Activated naive CD8-positive, alpha-beta T cell treated with anti-CD3 and anti-CD28 coated beads, Interleukin-2, amount 10 ng/mL, durations not matched to agents 7 days and 5 days (primary cell): ENCODE results near the gene MYOZ3. TPM values are rescaled to one million over a fixed set of nuclear protein-coding genes. Genes with fewer than 3 reads are reported as not detected.

Experiments used
- ATAC-seq: fragments of 150-1000 bp; cut with Tn5 transposase; one replicate; pipeline ENCODE4 v1.10.0; 2021; ENCODE audit warnings: low read depth, moderate library complexity
- POLR2A ChIA-PET: fragments of 350-600 bp; sonication (Branson Sonifier 250); formaldehyde crosslinking; loops from one replicate; lab custom pipeline; 2021; ENCODE audit warnings: antibody characterized with exemption; lab: Charles Lee
- DNase-seq: peaks from one replicate; pipeline ENCODE4 v3.0.0; 2021
- H3K27ac Mint-ChIP-seq: one replicate; pipeline ENCODE4 v1.8.0; 2022; ENCODE audit warnings: mild to moderate bottlenecking, mixed read lengths
- H3K27me3 Mint-ChIP-seq: one replicate; pipeline ENCODE4 v1.8.0; 2022; ENCODE audit warnings: mild to moderate bottlenecking, moderate library complexity, mixed read lengths
- H3K36me3 Mint-ChIP-seq: one replicate; pipeline ENCODE4 v1.8.0; 2021; ENCODE audit warnings: mild to moderate bottlenecking, mixed read lengths
- H3K4me1 Mint-ChIP-seq: one replicate; pipeline ENCODE4 v1.8.0; 2021; ENCODE audit warnings: mixed read lengths
- H3K4me3 Mint-ChIP-seq: one replicate; pipeline ENCODE4 v1.8.0; 2022; ENCODE audit warnings: mild to moderate bottlenecking, moderate library complexity, mixed read lengths
- H3K9me3 Mint-ChIP-seq: one replicate; pipeline ENCODE4 v1.8.0; 2021; ENCODE audit warnings: mixed read lengths
- total RNA-seq, 2 experiments: library from RNA; stranded (reverse); gene quantifications; one replicate each; pipeline ENCODE4 v1.2.3, GENCODE V29; 2021

MYOZ3 gene
- total RNA-seq, 2 experiments from 2014 or later = 0.14 TPM; not detected in 1

DNA sequence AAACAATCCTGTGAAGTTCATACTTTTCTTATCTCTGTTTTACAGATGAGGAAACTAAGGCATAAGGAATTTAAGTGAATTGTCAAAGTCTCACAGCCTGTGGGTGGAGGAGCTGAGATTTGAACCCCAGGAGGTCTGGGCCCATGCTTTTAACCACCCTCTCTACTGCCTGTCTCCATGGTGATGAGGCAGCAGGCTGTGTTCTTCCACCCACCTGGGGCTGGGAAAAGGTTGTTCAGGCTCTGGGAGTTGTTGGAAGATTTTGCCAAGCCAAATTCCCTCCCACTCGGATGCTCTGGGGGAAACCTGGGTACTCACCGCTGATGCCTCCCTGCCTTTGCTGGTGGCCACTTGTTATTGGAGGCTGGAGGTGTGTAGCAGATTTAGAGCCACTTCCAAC lies 38.9 kb upstream of the MYOZ3 start:
- peaks cover 15% of the 10 kb centered on the region for H3K27me3 Mint-ChIP-seq
- no peak for DNase-seq
- no peak overlapping the region for H3K4me3 Mint-ChIP-seq
- peaks cover 1% of the 10 kb centered on the region for H3K36me3 Mint-ChIP-seq
- POLR2A ChIA-PET = no interaction called here
- no peak overlapping the region for H3K27ac Mint-ChIP-seq
- no peaks in the 10 kb centered on the region for H3K9me3 Mint-ChIP-seq
- no peak for ATAC-seq
- peaks cover 11% of the 10 kb centered on the region for H3K4me1 Mint-ChIP-seq

DNA sequence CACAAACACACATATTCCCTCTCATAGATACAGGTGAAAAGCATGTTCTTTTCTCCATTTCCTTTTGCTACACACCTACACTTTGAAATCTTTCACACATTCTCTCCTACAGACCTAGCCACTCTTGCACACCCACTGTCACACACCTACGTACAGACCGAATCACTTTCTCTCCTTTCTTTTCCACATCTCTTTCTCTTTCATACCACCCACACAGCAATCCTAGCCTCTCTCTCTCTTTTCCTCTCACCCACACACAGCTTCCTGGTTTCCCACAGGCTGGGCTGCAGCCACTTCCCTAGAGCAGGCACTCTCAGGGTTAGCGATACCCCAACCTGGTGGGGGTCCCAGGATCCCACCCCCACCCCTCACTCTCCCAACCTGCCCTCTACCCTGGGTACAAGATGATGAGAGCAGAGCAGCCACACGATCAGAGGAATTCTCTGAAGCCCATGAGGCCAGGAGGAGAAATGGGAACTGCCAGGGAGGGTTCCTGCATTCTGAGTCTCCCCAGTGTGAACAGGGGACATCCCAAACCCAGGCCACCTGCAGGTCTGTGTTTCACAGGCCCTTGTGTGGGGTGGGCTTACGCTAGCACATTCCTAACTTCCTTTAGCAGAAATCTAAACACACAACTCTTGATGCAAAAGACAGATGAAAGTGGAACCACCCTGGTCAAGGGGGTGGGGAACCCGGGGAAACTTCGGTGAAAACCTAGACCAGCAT lies 37.7 kb upstream of the MYOZ3 start:
- peaks cover 11% of the 10 kb centered on the region for H3K4me1 Mint-ChIP-seq
- peaks cover 1% of the 10 kb centered on the region for H3K36me3 Mint-ChIP-seq
- no peak overlapping the region for H3K27ac Mint-ChIP-seq
- ATAC-seq (no peak), DNase-seq (no peak)
- POLR2A ChIA-PET = no interaction called here
- no peak overlapping the region for H3K4me3 Mint-ChIP-seq
- peaks cover 13% of the 10 kb centered on the region for H3K27me3 Mint-ChIP-seq
- H3K9me3 Mint-ChIP-seq = no peaks in the 10 kb centered on the region

DNA sequence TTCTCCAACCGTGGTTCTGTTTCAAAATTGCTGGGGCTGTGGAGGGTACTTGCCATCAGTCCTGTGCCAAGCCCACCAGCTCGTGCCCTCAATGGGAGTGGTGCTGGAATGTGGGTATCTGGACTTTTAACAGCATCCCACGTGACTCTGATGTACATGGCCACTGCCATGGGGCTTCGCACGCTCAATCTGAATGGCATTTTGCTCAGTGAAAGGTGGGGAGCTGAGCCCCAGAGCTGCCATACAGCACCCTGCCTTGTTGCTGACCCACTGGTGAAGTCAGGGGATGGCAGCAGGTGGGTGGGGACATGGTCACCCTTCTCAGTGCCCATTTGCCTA lies 37.2 kb upstream of the MYOZ3 start:
- H3K4me1 Mint-ChIP-seq = peaks cover 11% of the 10 kb centered on the region
- no peaks in the 10 kb centered on the region for H3K9me3 Mint-ChIP-seq
- POLR2A ChIA-PET = no interaction called here
- H3K4me3 Mint-ChIP-seq = peak overlapping the region; percentile 84
- ATAC-seq (no peak), DNase-seq (no peak)
- peaks cover 1% of the 10 kb centered on the region for H3K36me3 Mint-ChIP-seq
- H3K27ac Mint-ChIP-seq = no peak overlapping the region
- peaks cover 13% of the 10 kb centered on the region for H3K27me3 Mint-ChIP-seq

DNA sequence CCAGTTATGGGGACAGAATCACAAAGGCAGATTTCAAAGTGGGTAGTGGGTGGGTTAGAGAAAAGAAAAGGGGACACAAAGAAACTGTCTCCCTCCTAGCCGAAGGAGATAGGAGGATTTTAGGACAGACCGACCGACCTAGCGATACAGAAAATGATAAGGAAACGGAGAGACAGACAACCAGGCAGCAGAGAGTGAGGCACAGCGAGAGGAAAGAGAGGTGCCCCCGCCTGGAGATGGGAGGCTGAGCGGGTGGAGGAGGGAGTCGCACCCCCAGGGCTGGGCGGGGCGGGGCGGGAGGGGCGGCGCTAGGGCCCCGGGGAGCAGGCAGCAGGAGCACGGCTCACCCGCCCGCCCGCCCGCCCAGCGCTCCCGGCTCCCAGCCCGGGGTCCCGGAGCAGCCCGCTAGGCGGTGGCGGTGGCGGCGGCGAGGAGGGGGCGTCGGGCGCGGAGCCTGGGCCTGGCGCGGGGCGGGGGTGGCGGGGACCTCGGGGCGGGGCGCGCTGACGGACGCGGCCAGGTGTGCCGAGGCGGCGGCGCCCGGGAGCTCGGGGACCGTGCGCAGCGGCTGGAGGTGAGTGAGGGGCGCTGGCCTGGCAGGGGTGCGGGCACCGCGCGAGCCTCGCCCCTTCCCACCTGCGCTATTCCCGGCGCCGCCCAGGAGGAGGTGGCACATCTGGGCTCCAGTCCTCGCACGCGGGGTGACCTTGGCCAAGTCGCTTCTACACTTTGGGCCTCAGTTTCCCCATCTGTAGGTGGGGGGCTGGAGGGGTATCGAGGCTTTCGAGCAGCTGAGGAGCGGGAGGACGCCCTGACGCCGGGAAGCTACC lies 36.5 kb upstream of the MYOZ3 start:
- peak; percentile 62 for ATAC-seq
- H3K36me3 Mint-ChIP-seq = peaks cover 1% of the 10 kb centered on the region
- peak overlapping the region; percentile 84 for H3K4me3 Mint-ChIP-seq
- POLR2A ChIA-PET = no interaction called here
- no peak overlapping the region for H3K27ac Mint-ChIP-seq
- peaks cover 11% of the 10 kb centered on the region for H3K4me1 Mint-ChIP-seq
- peak; percentile 49 for DNase-seq
- H3K9me3 Mint-ChIP-seq = no peaks in the 10 kb centered on the region
- H3K27me3 Mint-ChIP-seq = peaks cover 13% of the 10 kb centered on the region

DNA sequence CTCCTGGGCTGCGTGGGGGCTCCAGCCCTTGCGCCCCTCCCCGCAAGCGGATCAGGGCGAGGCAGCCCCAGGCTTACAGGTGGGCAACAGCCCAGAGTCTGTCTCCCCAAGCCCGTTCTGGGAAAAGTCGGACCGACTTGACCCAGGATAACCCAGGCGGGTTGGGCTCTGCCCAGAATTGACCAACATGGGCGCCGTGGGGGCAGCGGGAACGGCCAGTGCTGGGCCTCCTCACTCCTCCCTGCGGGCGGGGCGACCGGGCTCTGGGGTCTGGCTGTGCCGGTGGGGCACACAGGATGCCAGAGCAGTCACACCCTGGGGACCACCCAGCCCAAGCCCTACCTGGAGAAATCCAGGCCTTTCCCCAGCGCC lies 35.9 kb upstream of the MYOZ3 start:
- Mint-ChIP-seq H3K27me3 (peaks cover 13% of the 10 kb centered on the region), H3K27ac (no peak overlapping the region), H3K4me3 (no peak overlapping the region), H3K9me3 (no peaks in the 10 kb centered on the region), H3K4me1 (peaks cover 11% of the 10 kb centered on the region), H3K36me3 (peaks cover 1% of the 10 kb centered on the region)
- POLR2A ChIA-PET = no interaction called here
- ATAC-seq = no peak
- no peak for DNase-seq

DNA sequence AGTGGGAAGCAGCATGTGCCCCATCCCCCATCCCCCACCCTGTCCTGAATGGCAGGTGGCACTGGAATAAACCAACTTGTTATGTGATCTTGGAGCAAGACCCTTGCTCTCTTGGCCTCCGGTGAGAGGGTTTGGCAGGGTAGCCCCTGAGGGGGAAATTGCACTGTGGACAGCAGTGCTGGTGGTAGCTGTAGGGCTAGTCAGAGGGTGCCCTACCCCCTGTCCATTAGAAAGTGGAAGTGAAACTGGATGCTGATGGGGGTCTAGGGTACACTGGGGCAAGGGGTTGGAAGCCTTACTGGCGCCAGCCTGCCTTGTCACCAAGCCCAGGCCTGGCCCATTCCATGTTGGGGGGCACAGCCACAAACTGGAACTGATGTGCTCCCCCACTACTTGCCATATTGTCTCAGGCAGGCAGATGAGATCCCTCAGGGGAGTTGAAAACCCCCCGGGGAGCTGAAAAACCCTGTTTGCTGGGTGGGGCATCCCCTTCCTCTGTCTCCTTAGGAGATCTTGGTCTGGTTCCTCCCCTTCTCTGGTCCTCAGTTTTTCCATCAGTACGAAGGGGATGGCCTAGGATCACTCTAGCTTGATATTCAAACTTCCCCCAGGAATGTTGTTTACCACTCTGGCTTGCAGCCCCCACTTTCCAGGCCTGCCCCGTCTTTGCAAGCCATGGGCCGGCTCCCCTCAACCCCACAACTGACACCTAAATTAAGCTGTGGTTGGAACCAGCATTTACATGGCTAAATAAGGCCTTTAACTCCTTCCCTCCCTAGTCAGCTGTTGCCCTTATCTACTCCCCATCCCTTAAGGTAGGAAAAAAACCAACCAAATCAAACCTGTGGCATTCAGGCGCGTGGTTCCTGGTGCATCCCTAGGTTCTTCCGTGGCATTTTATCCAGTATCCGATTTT lies 35.0 kb upstream of the MYOZ3 start:
- no peak for DNase-seq
- Mint-ChIP-seq H3K36me3 (peaks cover 1% of the 10 kb centered on the region), H3K9me3 (no peaks in the 10 kb centered on the region), H3K27ac (no peak overlapping the region), H3K4me1 (peaks cover 11% of the 10 kb centered on the region), H3K27me3 (peaks cover 13% of the 10 kb centered on the region), H3K4me3 (no peak overlapping the region)
- ATAC-seq = no peak
- POLR2A ChIA-PET = no interaction called here

DNA sequence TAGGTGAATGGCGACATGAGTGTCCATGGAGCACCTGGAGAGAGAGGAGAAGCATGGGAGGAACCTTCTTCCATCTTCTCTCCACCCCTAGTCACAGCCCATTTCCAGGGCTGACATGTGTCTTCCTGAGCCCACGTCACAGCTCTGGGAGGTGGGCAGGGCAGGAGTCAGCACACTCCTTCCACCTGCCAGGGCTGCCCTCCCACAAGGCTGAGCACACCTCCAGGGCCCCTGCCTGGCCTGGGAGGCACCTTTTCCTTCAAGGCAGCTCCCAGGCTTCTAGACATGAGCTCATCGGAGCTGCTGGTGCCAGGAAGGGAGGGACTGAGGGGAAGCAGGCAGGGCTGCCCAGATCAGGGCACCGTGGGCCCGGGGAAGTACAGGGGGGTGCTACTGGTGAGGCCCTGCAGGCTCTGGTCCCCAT lies 34.2 kb upstream of the MYOZ3 start:
- Mint-ChIP-seq H3K9me3 (no peaks in the 10 kb centered on the region), H3K27ac (no peak overlapping the region), H3K4me3 (no peak overlapping the region), H3K27me3 (peaks cover 13% of the 10 kb centered on the region), H3K4me1 (peaks cover 11% of the 10 kb centered on the region), H3K36me3 (peaks cover 1% of the 10 kb centered on the region)
- POLR2A ChIA-PET = no interaction called here
- ATAC-seq (no peak), DNase-seq (no peak)

DNA sequence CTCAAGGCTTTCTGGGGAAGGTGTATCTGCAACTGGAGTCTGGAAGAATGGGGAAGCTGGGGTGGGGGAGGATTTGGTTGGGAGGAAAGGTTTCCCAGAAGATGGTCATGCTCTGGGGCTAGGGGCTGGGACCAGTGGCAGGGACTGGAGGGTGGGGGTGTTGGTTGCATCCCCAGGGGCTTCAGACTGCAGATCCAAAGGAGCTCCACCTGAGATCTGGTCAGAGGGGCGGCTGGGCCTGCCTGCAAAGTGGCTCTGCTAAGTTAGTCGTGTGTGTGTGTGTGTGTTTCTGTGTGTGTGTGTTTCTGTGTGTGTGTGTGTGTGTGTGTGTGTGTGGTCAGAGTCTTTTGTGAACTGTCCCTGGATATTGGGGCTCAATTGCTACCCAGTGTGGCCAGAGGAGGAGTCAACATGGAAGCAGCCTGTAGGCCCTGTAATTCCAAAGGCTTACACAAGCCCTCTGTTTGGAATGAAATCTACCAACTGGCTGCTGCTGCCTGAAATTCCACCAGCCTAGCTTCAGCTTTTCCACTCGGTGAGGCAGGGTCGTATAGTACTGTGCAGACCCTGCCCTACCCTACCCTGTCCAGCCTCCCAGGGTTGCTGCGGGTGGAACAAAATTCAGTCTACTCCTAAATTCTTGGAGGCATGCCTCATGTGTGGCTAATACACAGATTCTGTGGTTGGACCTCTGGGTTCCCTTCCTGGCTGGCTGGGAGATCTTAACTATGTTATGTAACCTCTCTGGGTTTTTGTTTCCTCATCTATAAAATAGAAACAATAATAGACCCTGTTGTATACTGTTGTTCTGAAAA lies 33.1 kb upstream of the MYOZ3 start:
- H3K36me3 Mint-ChIP-seq = peaks cover 1% of the 10 kb centered on the region
- no peak for DNase-seq
- no peaks in the 10 kb centered on the region for H3K9me3 Mint-ChIP-seq
- POLR2A ChIA-PET = no interaction called here
- peaks cover 8% of the 10 kb centered on the region for H3K4me1 Mint-ChIP-seq
- H3K4me3 Mint-ChIP-seq = no peak overlapping the region
- ATAC-seq = no peak
- peaks cover 11% of the 10 kb centered on the region for H3K27me3 Mint-ChIP-seq
- no peak overlapping the region for H3K27ac Mint-ChIP-seq

DNA sequence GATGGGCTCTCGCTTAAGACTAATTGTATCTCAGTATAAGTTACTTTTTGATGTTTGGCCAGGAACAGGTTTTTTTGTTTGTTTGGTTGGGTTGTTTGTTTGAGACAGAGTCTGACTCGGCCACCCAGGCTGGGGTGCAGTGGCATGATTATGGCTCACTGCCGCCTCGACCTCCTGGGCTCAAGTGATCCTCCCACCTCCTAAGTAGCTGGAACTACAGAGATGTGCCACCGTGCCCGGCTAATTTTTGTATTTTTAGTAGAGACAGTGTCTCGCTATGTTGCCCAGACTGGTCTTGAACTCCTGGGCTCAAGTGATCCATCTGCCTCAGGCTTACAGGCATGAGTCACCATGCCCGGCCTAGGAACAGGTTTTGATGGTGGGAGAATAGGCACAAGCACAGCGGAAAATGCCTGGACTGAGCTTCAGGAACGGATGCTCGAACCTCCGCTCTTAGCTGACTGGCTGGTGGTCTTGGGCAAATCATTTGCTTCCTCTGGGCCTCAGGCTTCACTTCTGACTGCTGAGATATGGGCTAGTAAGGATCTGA lies 32.0 kb upstream of the MYOZ3 start:
- no peak overlapping the region for H3K4me3 Mint-ChIP-seq
- H3K4me1 Mint-ChIP-seq = peaks cover 4% of the 10 kb centered on the region
- no peaks in the 10 kb centered on the region for H3K9me3 Mint-ChIP-seq
- ATAC-seq (no peak), DNase-seq (no peak)
- peaks cover 1% of the 10 kb centered on the region for H3K36me3 Mint-ChIP-seq
- H3K27ac Mint-ChIP-seq = no peak overlapping the region
- POLR2A ChIA-PET = no interaction called here
- H3K27me3 Mint-ChIP-seq = peaks cover 8% of the 10 kb centered on the region

DNA sequence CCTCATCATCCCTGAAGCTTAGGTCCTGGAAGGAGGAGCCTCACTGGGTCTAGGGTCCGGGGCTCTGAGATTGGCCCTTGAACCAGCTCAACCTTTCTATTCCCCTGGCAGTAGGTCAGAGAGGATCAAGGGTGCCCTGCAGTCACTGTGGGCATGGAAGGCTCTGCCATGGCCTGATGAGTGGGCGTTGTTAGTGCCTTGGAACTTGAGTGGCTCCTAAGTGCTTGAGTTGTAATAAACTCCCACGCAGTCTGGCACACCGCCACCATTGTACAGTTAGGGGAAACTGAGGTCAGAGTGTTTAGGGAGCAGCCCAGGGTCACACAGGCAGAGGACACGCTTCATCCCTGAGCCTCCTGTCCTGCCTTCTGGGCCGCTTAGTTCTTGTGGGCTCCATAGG lies 31.0 kb upstream of the MYOZ3 start:
- no peak for DNase-seq
- Mint-ChIP-seq H3K27ac (no peak overlapping the region), H3K36me3 (no peaks in the 10 kb centered on the region), H3K4me3 (no peak overlapping the region), H3K9me3 (no peaks in the 10 kb centered on the region), H3K4me1 (no peaks in the 10 kb centered on the region), H3K27me3 (peaks cover 6% of the 10 kb centered on the region)
- POLR2A ChIA-PET = no interaction called here
- ATAC-seq = no peak

DNA sequence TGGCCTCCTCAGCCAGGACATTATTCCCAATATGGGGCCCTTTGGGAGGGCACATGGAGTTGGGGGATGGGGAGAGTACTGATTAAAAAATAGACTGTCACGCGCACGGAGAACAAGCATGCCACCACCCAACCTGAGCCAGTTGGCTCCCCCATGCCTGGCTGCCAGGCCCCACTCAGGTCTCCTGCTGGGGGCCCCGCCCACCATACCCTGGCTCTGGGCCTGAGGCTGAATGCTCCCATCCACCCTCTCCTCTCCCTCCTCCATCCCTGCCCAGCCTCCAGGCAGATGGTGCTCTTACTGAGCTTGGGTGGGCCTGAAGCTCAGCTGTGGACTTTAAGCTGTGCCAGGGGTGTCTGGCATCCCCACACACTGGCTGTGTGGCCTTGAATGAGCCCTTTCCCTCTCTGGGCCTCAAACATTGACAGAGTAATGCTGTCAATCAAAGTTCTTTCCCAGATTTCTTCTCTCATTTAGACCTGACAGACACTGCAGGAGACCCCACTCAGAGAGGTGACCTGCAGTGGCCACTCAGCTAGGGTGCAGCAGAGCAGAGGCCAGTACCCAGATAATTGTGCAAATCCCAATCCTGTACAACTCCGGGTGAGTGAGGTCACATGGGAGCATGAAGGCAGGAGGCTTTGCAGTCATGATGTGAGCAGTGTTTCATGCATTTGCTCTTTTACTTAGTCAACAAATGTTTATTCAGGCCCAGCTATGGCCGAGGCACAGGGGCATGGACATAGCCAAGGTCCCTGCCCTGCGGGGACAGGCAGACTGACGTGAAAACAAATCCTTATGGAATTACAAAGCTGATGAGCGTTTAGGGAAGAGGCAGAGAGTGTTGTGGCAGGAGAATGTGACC lies 30.4 kb upstream of the MYOZ3 start:
- H3K9me3 Mint-ChIP-seq = no peaks in the 10 kb centered on the region
- no peaks in the 10 kb centered on the region for H3K4me1 Mint-ChIP-seq
- no peak overlapping the region for H3K27ac Mint-ChIP-seq
- H3K36me3 Mint-ChIP-seq = no peaks in the 10 kb centered on the region
- H3K4me3 Mint-ChIP-seq = no peak overlapping the region
- peaks cover 5% of the 10 kb centered on the region for H3K27me3 Mint-ChIP-seq
- DNase-seq = no peak
- POLR2A ChIA-PET = no interaction called here
- ATAC-seq = no peak

DNA sequence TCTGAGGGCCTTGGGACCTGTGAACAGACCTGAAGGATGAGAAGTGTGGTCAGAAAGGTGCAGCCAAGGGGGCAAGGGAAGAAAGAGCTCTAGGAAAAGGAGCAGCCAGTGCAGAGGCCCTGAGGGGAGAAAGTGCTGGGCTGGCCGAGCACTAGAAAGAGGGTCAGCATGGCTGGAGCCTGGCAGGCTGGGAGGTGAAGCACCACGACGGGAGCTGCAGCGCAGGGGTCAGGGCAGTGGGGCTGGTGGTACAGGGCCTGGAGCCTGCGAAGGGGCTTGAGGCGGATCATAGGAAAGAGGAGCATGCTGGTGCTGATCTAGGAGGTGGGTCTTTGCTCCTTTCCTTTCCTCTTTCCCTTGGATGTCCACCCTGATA lies 29.7 kb upstream of the MYOZ3 start:
- no peak for ATAC-seq
- DNase-seq = no peak
- H3K27ac Mint-ChIP-seq = no peak overlapping the region
- H3K4me1 Mint-ChIP-seq = no peaks in the 10 kb centered on the region
- no peaks in the 10 kb centered on the region for H3K36me3 Mint-ChIP-seq
- peaks cover 7% of the 10 kb centered on the region for H3K27me3 Mint-ChIP-seq
- H3K9me3 Mint-ChIP-seq = no peaks in the 10 kb centered on the region
- POLR2A ChIA-PET = no interaction called here
- no peak overlapping the region for H3K4me3 Mint-ChIP-seq
